Upper lobe of left lung (tissue), 4 donors: ENCODE data around the gene PRMT3.
"Not testable (repeated sequence)": the region's sequence is repeated elsewhere in the genome, so short reads cannot be mapped to it uniquely, and the experiment has no call there.

Source experiments
- POLR2A ChIP-seq, 4 donors: fragments of 450-650 bp; IDR thresholded peaks; one replicate each; pipeline ENCODE4 v1.5.1; 2016 to 2017; ENCODE audit warnings: antibody characterized with exemption in 4 of 4, mild to moderate bottlenecking in 2 of 4
- TF ChIP-seq, protein P1 (sequence below), 6 experiments: fragments of 450-650 bp in 4 of 6; fragments of 200-600 bp in 2 of 6; sonication (generic) in 2 of 6; IDR thresholded peaks; one replicate each; pipeline ENCODE4 v1.5.1; 2016 to 2019; ENCODE audit warnings: antibody characterized with exemption in 6 of 6

DNA sequence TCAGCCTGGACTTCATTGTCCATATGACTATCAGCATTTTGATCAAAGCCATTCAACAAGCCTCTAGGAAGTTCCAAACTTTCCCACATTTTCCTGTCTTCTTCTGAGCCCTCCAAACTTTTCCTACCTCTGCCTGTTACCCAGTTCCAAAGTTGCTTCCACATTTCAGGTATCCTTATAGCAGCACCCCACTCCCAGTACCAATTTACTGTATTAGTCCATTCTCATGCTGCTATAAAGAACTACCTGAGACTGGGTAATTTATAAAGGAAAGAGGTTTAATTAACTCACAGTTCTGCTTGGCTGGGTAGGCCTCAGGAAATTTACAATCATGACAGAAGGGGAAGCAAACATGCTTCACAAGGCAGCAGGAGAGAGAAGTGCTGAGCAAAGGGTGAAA is 168.9 kb downstream of the PRMT3 start:
- TF ChIP-seq, protein P1, sequence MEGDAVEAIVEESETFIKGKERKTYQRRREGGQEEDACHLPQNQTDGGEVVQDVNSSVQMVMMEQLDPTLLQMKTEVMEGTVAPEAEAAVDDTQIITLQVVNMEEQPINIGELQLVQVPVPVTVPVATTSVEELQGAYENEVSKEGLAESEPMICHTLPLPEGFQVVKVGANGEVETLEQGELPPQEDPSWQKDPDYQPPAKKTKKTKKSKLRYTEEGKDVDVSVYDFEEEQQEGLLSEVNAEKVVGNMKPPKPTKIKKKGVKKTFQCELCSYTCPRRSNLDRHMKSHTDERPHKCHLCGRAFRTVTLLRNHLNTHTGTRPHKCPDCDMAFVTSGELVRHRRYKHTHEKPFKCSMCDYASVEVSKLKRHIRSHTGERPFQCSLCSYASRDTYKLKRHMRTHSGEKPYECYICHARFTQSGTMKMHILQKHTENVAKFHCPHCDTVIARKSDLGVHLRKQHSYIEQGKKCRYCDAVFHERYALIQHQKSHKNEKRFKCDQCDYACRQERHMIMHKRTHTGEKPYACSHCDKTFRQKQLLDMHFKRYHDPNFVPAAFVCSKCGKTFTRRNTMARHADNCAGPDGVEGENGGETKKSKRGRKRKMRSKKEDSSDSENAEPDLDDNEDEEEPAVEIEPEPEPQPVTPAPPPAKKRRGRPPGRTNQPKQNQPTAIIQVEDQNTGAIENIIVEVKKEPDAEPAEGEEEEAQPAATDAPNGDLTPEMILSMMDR (IDR thresholded peaks at IDR 0.05), result not testable (repeated sequence)
- not testable (repeated sequence) for TF ChIP-seq POLR2A (IDR thresholded peaks at IDR 0.05)
